ENCODE data around the gene SUMO3. TPM values are rescaled to one million over a fixed set of nuclear protein-coding genes. Genes with fewer than 3 reads are reported as not detected.

Gene SUMO3
- total and polyA plus RNA-seq, 2 of the 8 experiments (the other 6 are each of a cell fraction or from before 2014, with no cell fraction given): 96.8 to 101 TPM

DNA sequence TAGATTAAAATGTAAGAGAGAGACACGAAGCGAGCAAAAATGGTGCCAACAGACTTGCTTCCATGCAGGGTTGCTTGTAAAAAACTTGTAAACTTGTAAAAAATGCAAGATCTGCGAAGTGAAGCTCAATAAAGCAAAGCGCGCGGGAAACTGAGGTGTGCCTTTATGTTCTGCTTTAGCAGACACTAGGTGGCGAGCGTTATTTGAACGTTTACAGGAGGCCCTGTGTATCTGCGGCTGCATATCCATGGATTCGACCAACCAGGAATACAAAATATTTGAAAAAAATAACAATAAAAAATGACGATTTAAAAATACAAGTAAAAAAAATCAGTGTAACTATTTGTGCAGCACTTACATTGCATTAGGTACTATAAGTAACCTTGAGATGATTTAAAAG is 17.8 kb downstream of the SUMO3 start:
- H3K9me3 ChIP-seq (ENCODE audit: insufficient read depth in 2 of 2, low read depth in 1 of 2, low read length in 1 of 2): no peaks in the 10 kb centered on the region
- TF ChIP-seq POLR2AphosphoS5 (IDR thresholded peaks at IDR 0.05; ENCODE audit: low read depth, low read length): no peak
- TF ChIP-seq, protein P1, sequence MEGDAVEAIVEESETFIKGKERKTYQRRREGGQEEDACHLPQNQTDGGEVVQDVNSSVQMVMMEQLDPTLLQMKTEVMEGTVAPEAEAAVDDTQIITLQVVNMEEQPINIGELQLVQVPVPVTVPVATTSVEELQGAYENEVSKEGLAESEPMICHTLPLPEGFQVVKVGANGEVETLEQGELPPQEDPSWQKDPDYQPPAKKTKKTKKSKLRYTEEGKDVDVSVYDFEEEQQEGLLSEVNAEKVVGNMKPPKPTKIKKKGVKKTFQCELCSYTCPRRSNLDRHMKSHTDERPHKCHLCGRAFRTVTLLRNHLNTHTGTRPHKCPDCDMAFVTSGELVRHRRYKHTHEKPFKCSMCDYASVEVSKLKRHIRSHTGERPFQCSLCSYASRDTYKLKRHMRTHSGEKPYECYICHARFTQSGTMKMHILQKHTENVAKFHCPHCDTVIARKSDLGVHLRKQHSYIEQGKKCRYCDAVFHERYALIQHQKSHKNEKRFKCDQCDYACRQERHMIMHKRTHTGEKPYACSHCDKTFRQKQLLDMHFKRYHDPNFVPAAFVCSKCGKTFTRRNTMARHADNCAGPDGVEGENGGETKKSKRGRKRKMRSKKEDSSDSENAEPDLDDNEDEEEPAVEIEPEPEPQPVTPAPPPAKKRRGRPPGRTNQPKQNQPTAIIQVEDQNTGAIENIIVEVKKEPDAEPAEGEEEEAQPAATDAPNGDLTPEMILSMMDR (IDR thresholded peaks at IDR 0.05; ENCODE audit: control extremely low read depth in 1 of 3, insufficient read depth in 1 of 3, low read depth in 1 of 3, low read length in 3 of 3): peak; percentile 22 to 43 (median 41)
- peak; percentile 26 to 48; a peak in 3 of 4 replicates for TF ChIP-seq RAD21 (IDR thresholded peaks at IDR 0.05 in 1 of 2, conservative IDR thresholded peaks at IDR 0.05 in 1 of 2; ENCODE audit: low read depth in 2 of 2, low read length in 2 of 2)
- peaks cover under 1% of the 10 kb centered on the region; the same call in 1 of the 2 replicates for H3K79me1 ChIP-seq (ENCODE audit: low read depth, low read length)
- no peak overlapping the region for H2BK20ac ChIP-seq (ENCODE audit: low read length)
- H4K91ac ChIP-seq (replicated peaks; ENCODE audit: insufficient read length, low read length): no peak overlapping the region
- ChIA-PET CTCF (ENCODE audit: partially characterized antibody) (interaction anchor here (0.8 to 2.5 kb wide), 20 partner anchors 9 to 320 kb away, joined by 3 to 8 read pairs (median 4); partner anchors contain the start of gene PTTG1IP), POLR2A (ENCODE audit: partially characterized antibody) (interaction anchor here (1.0 to 8.0 kb wide), 8 partner anchors 10 to 307 kb away, joined by 3 to 72 read pairs (median 4); partner anchors contain the start of gene PTTG1IP)
- peaks cover 0 to 26% (median 13%) of the 10 kb centered on the region in 4 experiments; a peak in 6 of 8 replicates for H3K36me3 ChIP-seq (ENCODE audit: control insufficient read depth in 2 of 4, insufficient read depth in 4 of 4, low read length in 3 of 4)
- H3K4me1 ChIP-seq (replicated peaks in 1 of 4; ENCODE audit: control insufficient read depth in 3 of 4, insufficient read depth in 4 of 4, low read length in 3 of 4): peaks cover 0 to 12% (median 1%) of the 10 kb centered on the region in 4 experiments; a peak in 3 of 7 replicates
- H2BK12ac ChIP-seq (ENCODE audit: low read depth, low read length): no peak overlapping the region
- H3K18ac ChIP-seq (ENCODE audit: extremely low read depth, low read length): no peak overlapping the region
- H3K4ac ChIP-seq (replicated peaks; ENCODE audit: insufficient read length, low read depth, low read length): no peak overlapping the region
- H2AFZ ChIP-seq (ENCODE audit: low read length): no peak overlapping the region
- 65% methylated on average over 12 of the region's 12 CpGs; no CpG with 5 or more reads in 1 of the 2 experiments for WGBS, 2 experiments (ENCODE audit: extremely low coverage in 1 of 2, insufficient coverage in 1 of 2, insufficient read length in 1 of 2, insufficient replicate concordance in 2 of 2, low coverage in 1 of 2, low lambda C conversion rate in 2 of 2, missing lambda C conversion rate in 1 of 2)
- no peak overlapping the region for H2BK15ac ChIP-seq (ENCODE audit: low read length)
- H3K27me3 ChIP-seq (replicated peaks in 1 of 4; ENCODE audit: control insufficient read depth in 3 of 4, extremely low read depth in 1 of 4, insufficient read depth in 3 of 4, low read length in 3 of 4): no peaks in the 10 kb centered on the region
- peak overlapping the region; percentile 81 to 88; a peak in 3 of 4 replicates for H3K4me2 ChIP-seq (ENCODE audit: insufficient read depth in 1 of 2, low read depth in 2 of 2, low read length in 2 of 2)
- no peak overlapping the region for H2AK5ac ChIP-seq (ENCODE audit: low read depth, low read length)
- no peak overlapping the region for H3K9ac ChIP-seq (replicated peaks in 1 of 4; ENCODE audit: extremely low read depth in 1 of 4, low read depth in 3 of 4, low read length in 3 of 4)
- peaks cover 5% of the 10 kb centered on the region for H3K23me2 ChIP-seq (ENCODE audit: low read depth, low read length)
- no peak overlapping the region for H3K14ac ChIP-seq (ENCODE audit: insufficient read length)
- H4K5ac ChIP-seq (ENCODE audit: insufficient read length, low read depth, low read length): no peak overlapping the region
- H4K20me1 ChIP-seq (replicated peaks in 1 of 2; ENCODE audit: control insufficient read depth in 1 of 2, insufficient read depth in 2 of 2, low read length in 2 of 2): peaks cover 11 to 15% of the 10 kb centered on the region in 2 experiments
- no peak for DNase-seq (ENCODE audit: low read depth in 1 of 2, low spot score in 2 of 2)
- no peak overlapping the region for H2BK120ac ChIP-seq (replicated peaks; ENCODE audit: low read depth, low read length)
- no peak overlapping the region for H3K23ac ChIP-seq (ENCODE audit: insufficient read length)
- H3K27ac ChIP-seq (ENCODE audit: low read depth, low read length): no peak overlapping the region
- H3K56ac ChIP-seq (replicated peaks; ENCODE audit: insufficient read length, low read depth, low read length): no peak overlapping the region
- no peak overlapping the region for H4K8ac ChIP-seq (ENCODE audit: extremely low read depth, insufficient read depth, low read length)
- H2BK5ac ChIP-seq (ENCODE audit: low read depth, low read length): no peak overlapping the region
- FAIRE-seq: no peak
- H3K79me2 ChIP-seq (ENCODE audit: control insufficient read depth in 1 of 2, insufficient read depth in 2 of 2, low read length in 2 of 2): peaks cover 18 to 61% of the 10 kb centered on the region in 2 experiments
- peak overlapping the region; percentile 59 to 93 (median 80); a peak in 6 of 8 replicates for H3K4me3 ChIP-seq (ENCODE audit: extremely low read depth in 1 of 4, insufficient read depth in 2 of 4, low read depth in 3 of 4, low read length in 4 of 4)
